ENCODE measurements around the gene NCOA7. TPM values are rescaled to one million over a fixed set of nuclear protein-coding genes. Genes with fewer than 3 reads are reported as not detected.
A peak's percentile ranks its signal among the peaks of the same experiment; 100 is the strongest.

Gene NCOA7
- total and polyA plus RNA-seq, 2 of the 8 experiments (the other 6 are each of a cell fraction or from before 2014, with no cell fraction given): 2.6 to 10.7 TPM

GRCh38 chr6:125766641-125767040, 24.1 kb upstream of the NCOA7 start:
- Histone ChIP-seq H3K79me1 (ENCODE audit: low read depth, low read length) (no peaks in the 10 kb centered on the region), H3K4me3 (ENCODE audit: extremely low read depth in 1 of 4, insufficient read depth in 2 of 4, low read depth in 3 of 4, low read length in 4 of 4) (no peak overlapping the region), H3K4ac (replicated peaks; ENCODE audit: insufficient read length, low read depth, low read length) (no peak overlapping the region), H3K23me2 (ENCODE audit: low read depth, low read length) (no peaks in the 10 kb centered on the region), H2BK15ac (ENCODE audit: low read length) (no peak overlapping the region), H3K14ac (ENCODE audit: insufficient read length) (no peak overlapping the region), H3K4me1 (replicated peaks in 1 of 4; ENCODE audit: control insufficient read depth in 3 of 4, insufficient read depth in 4 of 4, low read length in 3 of 4) (no peaks in the 10 kb centered on the region), H3K56ac (replicated peaks; ENCODE audit: insufficient read length, low read depth, low read length) (no peak overlapping the region), H2AFZ (ENCODE audit: low read length) (no peak overlapping the region), H2AK5ac (ENCODE audit: low read depth, low read length) (no peak overlapping the region; the same call in 1 of the 2 replicates), H3K9me3 (ENCODE audit: insufficient read depth in 2 of 2, low read depth in 1 of 2, low read length in 1 of 2) (peaks cover 0 to 6% of the 10 kb centered on the region in 2 experiments; a peak in 1 of 4 replicates), H3K79me2 (ENCODE audit: control insufficient read depth in 1 of 2, insufficient read depth in 2 of 2, low read length in 2 of 2) (no peaks in the 10 kb centered on the region), H4K5ac (ENCODE audit: insufficient read length, low read depth, low read length) (no peak overlapping the region), H3K9ac (replicated peaks in 1 of 4; ENCODE audit: extremely low read depth in 1 of 4, low read depth in 3 of 4, low read length in 3 of 4) (no peak overlapping the region), H3K27ac (ENCODE audit: low read depth, low read length) (no peak overlapping the region), H2BK120ac (replicated peaks; ENCODE audit: low read depth, low read length) (no peak overlapping the region), H2BK5ac (ENCODE audit: low read depth, low read length) (no peak overlapping the region), H3K23ac (ENCODE audit: insufficient read length) (no peak overlapping the region), H2BK12ac (ENCODE audit: low read depth, low read length) (no peak overlapping the region), H2BK20ac (ENCODE audit: low read length) (peak overlapping the region; percentile 5; the same call in 1 of the 2 replicates), H3K36me3 (ENCODE audit: control insufficient read depth in 2 of 4, insufficient read depth in 4 of 4, low read length in 3 of 4) (no peaks in the 10 kb centered on the region), H4K8ac (ENCODE audit: extremely low read depth, insufficient read depth, low read length) (no peak overlapping the region), H3K27me3 (replicated peaks in 1 of 4; ENCODE audit: control insufficient read depth in 3 of 4, extremely low read depth in 1 of 4, insufficient read depth in 3 of 4, low read length in 3 of 4) (no peaks in the 10 kb centered on the region), H4K91ac (replicated peaks; ENCODE audit: insufficient read length, low read length) (no peak overlapping the region), H3K18ac (ENCODE audit: extremely low read depth, low read length) (no peak overlapping the region), H4K20me1 (replicated peaks in 1 of 2; ENCODE audit: control insufficient read depth in 1 of 2, insufficient read depth in 2 of 2, low read length in 2 of 2) (no peaks in the 10 kb centered on the region), H3K4me2 (ENCODE audit: insufficient read depth in 1 of 2, low read depth in 2 of 2, low read length in 2 of 2) (no peak overlapping the region)
- ChIA-PET POLR2A (ENCODE audit: partially characterized antibody) (interaction anchor here (2.4 kb wide), 2 partner anchors 74 to 453 kb away, joined by 5 to 6 read pairs; no protein-coding TSS in a partner anchor), CTCF (ENCODE audit: partially characterized antibody) (interaction anchor here (0.7 to 7.0 kb wide), 5 partner anchors 7 to 454 kb away, joined by 3 to 120 read pairs (median 5); no protein-coding TSS in a partner anchor)
- FAIRE-seq (no peak), DNase-seq (ENCODE audit: low read depth in 1 of 2, low spot score in 2 of 2) (no peak)
- TF ChIP-seq SUZ12 (IDR thresholded peaks at IDR 0.05; ENCODE audit: low read length) (no peak), RAD21 (IDR thresholded peaks at IDR 0.05 in 1 of 2, conservative IDR thresholded peaks at IDR 0.05 in 1 of 2; ENCODE audit: low read depth in 2 of 2, low read length in 2 of 2) (no peak), JUND (IDR thresholded peaks at IDR 0.05; ENCODE audit: low read length) (no peak), CREB1 (IDR thresholded peaks at IDR 0.05) (no peak), TEAD4 (IDR thresholded peaks at IDR 0.05; ENCODE audit: low read depth, low read length) (no peak), HDAC2 (IDR thresholded peaks at IDR 0.05; ENCODE audit: borderline replicate concordance in 1 of 2, low read depth in 2 of 2, low read length in 2 of 2) (no peak), TAF7 (optimal IDR thresholded peaks at IDR 0.05; ENCODE audit: borderline replicate concordance, low read depth, low read length) (no peak), NRF1 (IDR thresholded peaks at IDR 0.05; ENCODE audit: low read depth, low read length) (no peak), SP1 (IDR thresholded peaks at IDR 0.05; ENCODE audit: low read depth, low read length) (no peak), RBBP5 (IDR thresholded peaks at IDR 0.05; ENCODE audit: borderline replicate concordance, low read depth, low read length) (no peak), SAP30 (IDR thresholded peaks at IDR 0.05; ENCODE audit: insufficient read depth, insufficient replicate concordance, low read length) (no peak), CEBPB (IDR thresholded peaks at IDR 0.05; ENCODE audit: low read depth, low read length) (no peak), POLR2A (IDR thresholded peaks at IDR 0.05; ENCODE audit: control extremely low read depth in 1 of 2, low read depth in 2 of 2, low read length in 2 of 2) (no peak), BCL11A (IDR thresholded peaks at IDR 0.05; ENCODE audit: low read depth in 2 of 2, low read length in 2 of 2) (no peak), GTF2F1 (IDR thresholded peaks at IDR 0.05; ENCODE audit: borderline replicate concordance, low read depth, low read length) (no peak)
- WGBS, 2 experiments (ENCODE audit: extremely low coverage in 1 of 2, insufficient coverage in 1 of 2, insufficient read length in 1 of 2, insufficient replicate concordance in 2 of 2, low coverage in 1 of 2, low lambda C conversion rate in 2 of 2, missing lambda C conversion rate in 1 of 2): 87% methylated on average over 4 of the region's 4 CpGs; no CpG with 5 or more reads in 1 of the 2 experiments
